Measurements from ENCODE around the gene PRDM13.

The PRDM13 gene

GRCh38 chr6:99588618-99589289 lies 17.9 kb upstream of the PRDM13 start:
- peak; percentile 78 for DNase-seq (ENCODE audit: extremely low read depth, insufficient read length)
- TF ChIP-seq CTCF (IDR thresholded peaks at IDR 0.05; ENCODE audit: insufficient read depth, low read length, poor library complexity, severe bottlenecking) = peak; percentile 84
- Histone ChIP-seq H3K27me3 (replicated peaks; ENCODE audit: control insufficient read depth, insufficient read depth, low read length) (no peaks in the 10 kb centered on the region; the same call in 1 of the 2 replicates), H3K4me3 (replicated peaks; ENCODE audit: low read depth, low read length) (peak overlapping the region; percentile 67), H3K36me3 (ENCODE audit: control insufficient read depth, insufficient read depth, low read length) (no peaks in the 10 kb centered on the region)

GRCh38 chr6:99589290-99589672 lies 17.4 kb upstream of the PRDM13 start:
- TF ChIP-seq CTCF (IDR thresholded peaks at IDR 0.05; ENCODE audit: insufficient read depth, low read length, poor library complexity, severe bottlenecking) = no peak
- no peaks in the 10 kb centered on the region; the same call in 1 of the 2 replicates for H3K27me3 ChIP-seq (replicated peaks; ENCODE audit: control insufficient read depth, insufficient read depth, low read length)
- H3K4me3 ChIP-seq (replicated peaks; ENCODE audit: low read depth, low read length) = peak overlapping the region; percentile 67
- no peak for DNase-seq (ENCODE audit: extremely low read depth, insufficient read length)
- no peaks in the 10 kb centered on the region for H3K36me3 ChIP-seq (ENCODE audit: control insufficient read depth, insufficient read depth, low read length)

GRCh38 chr6:99589907-99590493 lies 16.6 kb upstream of the PRDM13 start:
- H3K36me3 ChIP-seq (ENCODE audit: control insufficient read depth, insufficient read depth, low read length) = no peaks in the 10 kb centered on the region
- no peak overlapping the region for H3K4me3 ChIP-seq (replicated peaks; ENCODE audit: low read depth, low read length)
- TF ChIP-seq CTCF (IDR thresholded peaks at IDR 0.05; ENCODE audit: insufficient read depth, low read length, poor library complexity, severe bottlenecking) = no peak
- DNase-seq (ENCODE audit: extremely low read depth, insufficient read length) = no peak
- no peaks in the 10 kb centered on the region; the same call in 1 of the 2 replicates for H3K27me3 ChIP-seq (replicated peaks; ENCODE audit: control insufficient read depth, insufficient read depth, low read length)

- Histone ChIP-seq H3K4me3 (replicated peaks; ENCODE audit: low read depth, low read length) (no peak overlapping the region), H3K36me3 (ENCODE audit: control insufficient read depth, insufficient read depth, low read length) (no peaks in the 10 kb centered on the region), H3K27me3 (replicated peaks; ENCODE audit: control insufficient read depth, insufficient read depth, low read length) (peaks cover under 1% of the 10 kb centered on the region; the same call in 1 of the 2 replicates)
- no peak for TF ChIP-seq CTCF (IDR thresholded peaks at IDR 0.05; ENCODE audit: insufficient read depth, low read length, poor library complexity, severe bottlenecking)
- DNase-seq (ENCODE audit: extremely low read depth, insufficient read length) = no peak
These were observed 15.6 kb upstream of the PRDM13 start for GRCh38 chr6:99590728-99591672.

GRCh38 chr6:99591673-99592364 lies 14.8 kb upstream of the PRDM13 start:
- no peak for DNase-seq (ENCODE audit: extremely low read depth, insufficient read length)
- Histone ChIP-seq H3K27me3 (replicated peaks; ENCODE audit: control insufficient read depth, insufficient read depth, low read length) (peaks cover 1% of the 10 kb centered on the region; the same call in 1 of the 2 replicates), H3K36me3 (ENCODE audit: control insufficient read depth, insufficient read depth, low read length) (no peaks in the 10 kb centered on the region), H3K4me3 (replicated peaks; ENCODE audit: low read depth, low read length) (no peak overlapping the region)
- no peak for TF ChIP-seq CTCF (IDR thresholded peaks at IDR 0.05; ENCODE audit: insufficient read depth, low read length, poor library complexity, severe bottlenecking)

Data from GM06990 (cell line).